HepG2 (cell line): ENCODE measurements around the gene CPSF4. TPM values are rescaled to one million over a fixed set of nuclear protein-coding genes. Genes with fewer than 3 reads are reported as not detected.

Experiments
- ZNF33A ChIP-seq: sonication (generic); formaldehyde crosslinking; IDR thresholded peaks from 2 replicates; pipeline ENCODE4 v1.5.1; 2020; ENCODE audit warnings: missing genetic modification reagents, mild to moderate bottlenecking, moderate library complexity, borderline replicate concordance
- polyA plus RNA-seq, 8 experiments: library from polyadenylated mRNA; depleted of rRNA in 3 of 8; stranded (reverse) in 7 of 8; unstranded in 1 of 8; fragments of >200 nt; fragmentation: Illumina TruSeq in 4 of 8; extraction: Trizol in 4 of 8; gene quantifications; 2 replicates each; pipeline versions ENCODE4 v1.2.1 to v1.2.3, GENCODE V29; 2011 to 2016; ENCODE audit warnings: low read depth in 4 of 8, missing spikeins in 1 of 8, mixed read lengths in 1 of 8; ENCODE audit not compliant: insufficient read depth in 1 of 8
- total RNA-seq, 5 experiments: library from RNA; depleted of rRNA; stranded (reverse); fragments of >200 nt; fragmentation: Illumina TruSeq; extraction: Trizol; gene quantifications; 2 replicates each; pipeline ENCODE4 v1.2.3, GENCODE V29; 2016; ENCODE audit warnings: low read depth in 1 of 5
- TF ChIP-seq, protein P1 (sequence below): sonication (generic); formaldehyde crosslinking; conservative IDR thresholded peaks from 2 replicates; pipeline ENCODE4 v1.4.0; 2020; ENCODE audit warnings: missing genetic modification reagents
- TF ChIP-seq, protein P2 (sequence below): sonication (generic); formaldehyde crosslinking; conservative IDR thresholded peaks from 2 replicates; pipeline ENCODE4 v1.8.0; 2022; ENCODE audit warnings: missing genetic modification reagents
- TF ChIP-seq, protein P3 (sequence below): sonication (generic); formaldehyde crosslinking; IDR thresholded peaks from 2 replicates; pipeline ENCODE4 v1.5.0; 2020; ENCODE audit warnings: mild to moderate bottlenecking, missing genetic modification reagents
- TF ChIP-seq, protein P4 (sequence below): sonication (generic); formaldehyde crosslinking; IDR thresholded peaks from 2 replicates; pipeline ENCODE4 v1.9.0; 2021; ENCODE audit warnings: missing genetic modification reagents, borderline replicate concordance

The CPSF4 gene
- total and polyA plus RNA-seq, 2 of the 13 experiments (the other 11 are each of a cell fraction or from before 2014, with no cell fraction given), result 34.1 to 49.6 TPM

DNA sequence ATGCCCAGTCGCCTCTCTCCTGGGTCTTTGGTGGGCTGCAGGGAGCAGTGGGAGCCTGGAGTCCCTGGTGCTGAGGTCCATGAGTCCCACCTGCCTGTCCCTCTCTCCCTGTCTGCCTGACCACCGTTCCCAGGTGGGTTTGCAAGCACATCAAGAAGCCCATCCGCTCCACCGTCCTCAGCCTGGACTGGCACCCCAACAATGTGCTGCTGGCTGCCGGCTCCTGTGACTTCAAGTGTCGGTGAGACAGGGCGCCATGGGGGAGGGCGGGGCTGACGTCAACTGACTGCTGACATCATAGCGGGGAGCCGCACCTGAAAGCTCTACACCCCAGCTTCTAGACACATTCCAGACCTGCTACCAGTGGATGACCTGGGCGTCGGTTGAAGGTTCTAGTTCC is 49.0 kb upstream of the CPSF4 start (continued):
- TF ChIP-seq, protein P1, sequence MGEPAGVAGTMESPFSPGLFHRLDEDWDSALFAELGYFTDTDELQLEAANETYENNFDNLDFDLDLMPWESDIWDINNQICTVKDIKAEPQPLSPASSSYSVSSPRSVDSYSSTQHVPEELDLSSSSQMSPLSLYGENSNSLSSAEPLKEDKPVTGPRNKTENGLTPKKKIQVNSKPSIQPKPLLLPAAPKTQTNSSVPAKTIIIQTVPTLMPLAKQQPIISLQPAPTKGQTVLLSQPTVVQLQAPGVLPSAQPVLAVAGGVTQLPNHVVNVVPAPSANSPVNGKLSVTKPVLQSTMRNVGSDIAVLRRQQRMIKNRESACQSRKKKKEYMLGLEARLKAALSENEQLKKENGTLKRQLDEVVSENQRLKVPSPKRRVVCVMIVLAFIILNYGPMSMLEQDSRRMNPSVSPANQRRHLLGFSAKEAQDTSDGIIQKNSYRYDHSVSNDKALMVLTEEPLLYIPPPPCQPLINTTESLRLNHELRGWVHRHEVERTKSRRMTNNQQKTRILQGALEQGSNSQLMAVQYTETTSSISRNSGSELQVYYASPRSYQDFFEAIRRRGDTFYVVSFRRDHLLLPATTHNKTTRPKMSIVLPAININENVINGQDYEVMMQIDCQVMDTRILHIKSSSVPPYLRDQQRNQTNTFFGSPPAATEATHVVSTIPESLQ (CRISPR knock-in tag), result no peak
- TF ChIP-seq, protein P2, sequence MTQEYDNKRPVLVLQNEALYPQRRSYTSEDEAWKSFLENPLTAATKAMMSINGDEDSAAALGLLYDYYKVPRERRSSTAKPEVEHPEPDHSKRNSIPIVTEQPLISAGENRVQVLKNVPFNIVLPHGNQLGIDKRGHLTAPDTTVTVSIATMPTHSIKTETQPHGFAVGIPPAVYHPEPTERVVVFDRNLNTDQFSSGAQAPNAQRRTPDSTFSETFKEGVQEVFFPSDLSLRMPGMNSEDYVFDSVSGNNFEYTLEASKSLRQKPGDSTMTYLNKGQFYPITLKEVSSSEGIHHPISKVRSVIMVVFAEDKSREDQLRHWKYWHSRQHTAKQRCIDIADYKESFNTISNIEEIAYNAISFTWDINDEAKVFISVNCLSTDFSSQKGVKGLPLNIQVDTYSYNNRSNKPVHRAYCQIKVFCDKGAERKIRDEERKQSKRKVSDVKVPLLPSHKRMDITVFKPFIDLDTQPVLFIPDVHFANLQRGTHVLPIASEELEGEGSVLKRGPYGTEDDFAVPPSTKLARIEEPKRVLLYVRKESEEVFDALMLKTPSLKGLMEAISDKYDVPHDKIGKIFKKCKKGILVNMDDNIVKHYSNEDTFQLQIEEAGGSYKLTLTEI, result no peak
- TF ChIP-seq, protein P3, sequence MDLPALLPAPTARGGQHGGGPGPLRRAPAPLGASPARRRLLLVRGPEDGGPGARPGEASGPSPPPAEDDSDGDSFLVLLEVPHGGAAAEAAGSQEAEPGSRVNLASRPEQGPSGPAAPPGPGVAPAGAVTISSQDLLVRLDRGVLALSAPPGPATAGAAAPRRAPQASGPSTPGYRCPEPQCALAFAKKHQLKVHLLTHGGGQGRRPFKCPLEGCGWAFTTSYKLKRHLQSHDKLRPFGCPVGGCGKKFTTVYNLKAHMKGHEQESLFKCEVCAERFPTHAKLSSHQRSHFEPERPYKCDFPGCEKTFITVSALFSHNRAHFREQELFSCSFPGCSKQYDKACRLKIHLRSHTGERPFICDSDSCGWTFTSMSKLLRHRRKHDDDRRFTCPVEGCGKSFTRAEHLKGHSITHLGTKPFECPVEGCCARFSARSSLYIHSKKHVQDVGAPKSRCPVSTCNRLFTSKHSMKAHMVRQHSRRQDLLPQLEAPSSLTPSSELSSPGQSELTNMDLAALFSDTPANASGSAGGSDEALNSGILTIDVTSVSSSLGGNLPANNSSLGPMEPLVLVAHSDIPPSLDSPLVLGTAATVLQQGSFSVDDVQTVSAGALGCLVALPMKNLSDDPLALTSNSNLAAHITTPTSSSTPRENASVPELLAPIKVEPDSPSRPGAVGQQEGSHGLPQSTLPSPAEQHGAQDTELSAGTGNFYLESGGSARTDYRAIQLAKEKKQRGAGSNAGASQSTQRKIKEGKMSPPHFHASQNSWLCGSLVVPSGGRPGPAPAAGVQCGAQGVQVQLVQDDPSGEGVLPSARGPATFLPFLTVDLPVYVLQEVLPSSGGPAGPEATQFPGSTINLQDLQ, result no peak
- no peak for TF ChIP-seq ZNF33A (CRISPR knock-in tag)
- TF ChIP-seq, protein P4, sequence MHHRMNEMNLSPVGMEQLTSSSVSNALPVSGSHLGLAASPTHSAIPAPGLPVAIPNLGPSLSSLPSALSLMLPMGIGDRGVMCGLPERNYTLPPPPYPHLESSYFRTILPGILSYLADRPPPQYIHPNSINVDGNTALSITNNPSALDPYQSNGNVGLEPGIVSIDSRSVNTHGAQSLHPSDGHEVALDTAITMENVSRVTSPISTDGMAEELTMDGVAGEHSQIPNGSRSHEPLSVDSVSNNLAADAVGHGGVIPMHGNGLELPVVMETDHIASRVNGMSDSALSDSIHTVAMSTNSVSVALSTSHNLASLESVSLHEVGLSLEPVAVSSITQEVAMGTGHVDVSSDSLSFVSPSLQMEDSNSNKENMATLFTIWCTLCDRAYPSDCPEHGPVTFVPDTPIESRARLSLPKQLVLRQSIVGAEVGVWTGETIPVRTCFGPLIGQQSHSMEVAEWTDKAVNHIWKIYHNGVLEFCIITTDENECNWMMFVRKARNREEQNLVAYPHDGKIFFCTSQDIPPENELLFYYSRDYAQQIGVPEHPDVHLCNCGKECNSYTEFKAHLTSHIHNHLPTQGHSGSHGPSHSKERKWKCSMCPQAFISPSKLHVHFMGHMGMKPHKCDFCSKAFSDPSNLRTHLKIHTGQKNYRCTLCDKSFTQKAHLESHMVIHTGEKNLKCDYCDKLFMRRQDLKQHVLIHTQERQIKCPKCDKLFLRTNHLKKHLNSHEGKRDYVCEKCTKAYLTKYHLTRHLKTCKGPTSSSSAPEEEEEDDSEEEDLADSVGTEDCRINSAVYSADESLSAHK (CRISPR knock-in tag), result no peak
